ENCODE measurements around the gene AGER. TPM values are rescaled to one million over a fixed set of nuclear protein-coding genes. Genes with fewer than 3 reads are reported as not detected.
A peak's percentile ranks its signal among the peaks of the same experiment; 100 is the strongest.

Gene AGER
- total and polyA plus RNA-seq, 2 of the 4 experiments (the other 2 are of a cell fraction) = 0.18 to 4.2 TPM

DNA sequence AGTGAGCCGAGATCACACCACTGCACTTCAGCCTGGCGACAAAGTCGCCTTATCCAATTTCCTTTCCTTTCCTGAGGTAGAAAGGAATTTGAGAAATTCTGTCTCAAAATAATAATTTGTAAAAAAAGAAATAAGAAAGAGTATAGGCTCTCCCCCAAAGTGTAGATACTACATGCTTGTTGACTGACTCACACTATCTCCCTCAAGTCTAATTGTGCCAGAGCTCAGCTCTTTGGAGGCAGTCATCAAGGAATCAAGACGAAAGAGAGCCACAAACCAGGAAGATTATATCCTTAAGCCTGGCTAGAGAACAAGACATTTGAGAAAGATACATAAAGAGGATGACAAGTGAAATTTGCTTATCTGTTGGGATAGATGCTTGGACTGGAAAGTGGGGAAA, 50.3 kb downstream of the AGER start:
- Histone ChIP-seq H3K4me1 (ENCODE audit: control insufficient read depth, insufficient read depth, low read length) (peaks cover 9% of the 10 kb centered on the region; the same call in 1 of the 2 replicates), H3K36me3 (ENCODE audit: control insufficient read depth, insufficient read depth, low read length) (no peaks in the 10 kb centered on the region), H2AK5ac (ENCODE audit: low read depth, low read length) (no peak overlapping the region), H2BK15ac (ENCODE audit: low read depth, low read length) (0 out of 3 replicates have a peak overlapping the region, but pooled peaks have one; percentile 29), H4K8ac (ENCODE audit: low read depth in 2 of 2, low read length in 2 of 2) (peak overlapping the region in 1 of 2 experiments; percentile 56; a peak in 1 of 4 replicates), H4K91ac (ENCODE audit: insufficient read depth, low read depth, low read length) (peak overlapping the region; percentile 43; the same call in 1 of the 2 replicates), H3K9me1 (ENCODE audit: insufficient read depth, low read length) (peaks cover 4% of the 10 kb centered on the region), H2BK20ac (ENCODE audit: low read depth, low read length) (peak overlapping the region; percentile 26; the same call in 1 of the 2 replicates), H3K4me2 (ENCODE audit: low read depth, low read length) (peak overlapping the region; percentile 32; the same call in 1 of the 2 replicates), H2AFZ (replicated peaks; ENCODE audit: low read length, poor library complexity) (no peak overlapping the region), H3K79me1 (ENCODE audit: low read depth in 1 of 2, low read length in 2 of 2) (peaks cover 10% of the 10 kb centered on the region in 2 experiments), H3K9ac (ENCODE audit: low read depth, low read length) (no peak overlapping the region), H3K18ac (ENCODE audit: low read depth, low read length) (no peak overlapping the region), H3K14ac (replicated peaks; ENCODE audit: low read depth, low read length) (peak overlapping the region; percentile 11), H3K56ac (ENCODE audit: extremely low read depth, insufficient read depth, low read length) (no peak overlapping the region), H2BK5ac (ENCODE audit: low read depth, low read length, poor library complexity, severe bottlenecking) (no peak overlapping the region), H3K9me3 (ENCODE audit: control insufficient read depth, insufficient read depth, low read length) (no peaks in the 10 kb centered on the region), H2AK9ac (replicated peaks; ENCODE audit: low read depth, low read length, poor library complexity) (no peak overlapping the region), H3K27me3 (ENCODE audit: control insufficient read depth, insufficient read depth, low read length) (no peaks in the 10 kb centered on the region), H3K27ac (ENCODE audit: insufficient read depth, low read length) (no peak overlapping the region), H2BK120ac (ENCODE audit: low read depth, low read length) (peak overlapping the region; percentile 54), H3K23ac (ENCODE audit: low read depth, low read length) (0 out of 2 replicates have a peak overlapping the region, but pooled peaks have one; percentile 91), H3K4me3 (ENCODE audit: insufficient read depth, low read depth, low read length) (no peak overlapping the region), H4K20me1 (ENCODE audit: insufficient read depth, low read length) (no peaks in the 10 kb centered on the region), H3K4ac (ENCODE audit: low read depth, low read length) (peak overlapping the region; percentile 8; the same call in 1 of the 2 replicates), H4K5ac (ENCODE audit: low read depth, low read length) (peak overlapping the region; percentile 12; the same call in 1 of the 2 replicates)
- intact Hi-C loops (cut with micrococcal nuclease) (no loop called here), dilution Hi-C loops (cut with HindIII; ENCODE audit: low sequenced_read_pairs, unreplicated experiment) (no loop called here), in situ Hi-C loops (cut with MboI; ENCODE audit: low sequenced_read_pairs) (no loop called here)
- ChIA-PET CTCF (interaction anchor here (0.5 kb wide), 1 partner anchor 9 kb away, joined by 3 read pairs; no protein-coding TSS in a partner anchor), POLR2A (ENCODE audit: unreplicated experiment) (no interaction called here)
- TF ChIP-seq NFE2L2 (IDR thresholded peaks at IDR 0.05; ENCODE audit: low read depth, low read length) (no peak), BHLHE40 (IDR thresholded peaks at IDR 0.05; ENCODE audit: low read depth, low read length) (no peak), POLR2A (IDR thresholded peaks at IDR 0.05; ENCODE audit: low read depth, low read length) (no peak), FOS (IDR thresholded peaks at IDR 0.05; ENCODE audit: low read depth, low read length) (no peak), RAD21 (IDR thresholded peaks at IDR 0.05; ENCODE audit: low read length) (no peak), CEBPB (IDR thresholded peaks at IDR 0.05; ENCODE audit: low read depth, low read length) (no peak), CHD1 (IDR thresholded peaks at IDR 0.05; ENCODE audit: low read depth, low read length) (no peak), MAZ (IDR thresholded peaks at IDR 0.05; ENCODE audit: borderline replicate concordance, low read depth, low read length) (no peak), MXI1 (IDR thresholded peaks at IDR 0.05; ENCODE audit: borderline replicate concordance, low read depth, low read length) (no peak), RFX5 (IDR thresholded peaks at IDR 0.05; ENCODE audit: low read depth, low read length) (no peak)
- TF ChIP-seq, protein P1, sequence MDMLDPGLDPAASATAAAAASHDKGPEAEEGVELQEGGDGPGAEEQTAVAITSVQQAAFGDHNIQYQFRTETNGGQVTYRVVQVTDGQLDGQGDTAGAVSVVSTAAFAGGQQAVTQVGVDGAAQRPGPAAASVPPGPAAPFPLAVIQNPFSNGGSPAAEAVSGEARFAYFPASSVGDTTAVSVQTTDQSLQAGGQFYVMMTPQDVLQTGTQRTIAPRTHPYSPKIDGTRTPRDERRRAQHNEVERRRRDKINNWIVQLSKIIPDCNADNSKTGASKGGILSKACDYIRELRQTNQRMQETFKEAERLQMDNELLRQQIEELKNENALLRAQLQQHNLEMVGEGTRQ (IDR thresholded peaks at IDR 0.05; ENCODE audit: low read depth, low read length) = no peak
- TF ChIP-seq, protein P2, sequence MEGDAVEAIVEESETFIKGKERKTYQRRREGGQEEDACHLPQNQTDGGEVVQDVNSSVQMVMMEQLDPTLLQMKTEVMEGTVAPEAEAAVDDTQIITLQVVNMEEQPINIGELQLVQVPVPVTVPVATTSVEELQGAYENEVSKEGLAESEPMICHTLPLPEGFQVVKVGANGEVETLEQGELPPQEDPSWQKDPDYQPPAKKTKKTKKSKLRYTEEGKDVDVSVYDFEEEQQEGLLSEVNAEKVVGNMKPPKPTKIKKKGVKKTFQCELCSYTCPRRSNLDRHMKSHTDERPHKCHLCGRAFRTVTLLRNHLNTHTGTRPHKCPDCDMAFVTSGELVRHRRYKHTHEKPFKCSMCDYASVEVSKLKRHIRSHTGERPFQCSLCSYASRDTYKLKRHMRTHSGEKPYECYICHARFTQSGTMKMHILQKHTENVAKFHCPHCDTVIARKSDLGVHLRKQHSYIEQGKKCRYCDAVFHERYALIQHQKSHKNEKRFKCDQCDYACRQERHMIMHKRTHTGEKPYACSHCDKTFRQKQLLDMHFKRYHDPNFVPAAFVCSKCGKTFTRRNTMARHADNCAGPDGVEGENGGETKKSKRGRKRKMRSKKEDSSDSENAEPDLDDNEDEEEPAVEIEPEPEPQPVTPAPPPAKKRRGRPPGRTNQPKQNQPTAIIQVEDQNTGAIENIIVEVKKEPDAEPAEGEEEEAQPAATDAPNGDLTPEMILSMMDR (conservative IDR thresholded peaks at IDR 0.05; ENCODE audit: low read depth, low read length) = no peak
- TF ChIP-seq, protein P3, sequence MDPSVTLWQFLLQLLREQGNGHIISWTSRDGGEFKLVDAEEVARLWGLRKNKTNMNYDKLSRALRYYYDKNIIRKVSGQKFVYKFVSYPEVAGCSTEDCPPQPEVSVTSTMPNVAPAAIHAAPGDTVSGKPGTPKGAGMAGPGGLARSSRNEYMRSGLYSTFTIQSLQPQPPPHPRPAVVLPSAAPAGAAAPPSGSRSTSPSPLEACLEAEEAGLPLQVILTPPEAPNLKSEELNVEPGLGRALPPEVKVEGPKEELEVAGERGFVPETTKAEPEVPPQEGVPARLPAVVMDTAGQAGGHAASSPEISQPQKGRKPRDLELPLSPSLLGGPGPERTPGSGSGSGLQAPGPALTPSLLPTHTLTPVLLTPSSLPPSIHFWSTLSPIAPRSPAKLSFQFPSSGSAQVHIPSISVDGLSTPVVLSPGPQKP (IDR thresholded peaks at IDR 0.05; ENCODE audit: borderline replicate concordance, low read depth, low read length) = no peak
- BruUV-seq (replicated peaks) = no TSS peak
- ATAC-seq (ENCODE audit: low read depth) = peak; percentile 16
- DNase-seq = peak; percentile 56
- 40% methylated on average over 1 of the region's 4 CpGs; no CpG with 5 or more reads in 1 of the 2 experiments for WGBS, 2 experiments (ENCODE audit: extremely low coverage in 2 of 2, insufficient read length in 1 of 2)

Measured in IMR-90 (cell line).